ENCODE results near the gene SRRM2. TPM values are rescaled to one million over a fixed set of nuclear protein-coding genes. Genes with fewer than 3 reads are reported as not detected.

SRRM2 gene
- polyA plus RNA-seq, 3 donors: 19.0 to 1,186 (median 31.8) TPM

DNA sequence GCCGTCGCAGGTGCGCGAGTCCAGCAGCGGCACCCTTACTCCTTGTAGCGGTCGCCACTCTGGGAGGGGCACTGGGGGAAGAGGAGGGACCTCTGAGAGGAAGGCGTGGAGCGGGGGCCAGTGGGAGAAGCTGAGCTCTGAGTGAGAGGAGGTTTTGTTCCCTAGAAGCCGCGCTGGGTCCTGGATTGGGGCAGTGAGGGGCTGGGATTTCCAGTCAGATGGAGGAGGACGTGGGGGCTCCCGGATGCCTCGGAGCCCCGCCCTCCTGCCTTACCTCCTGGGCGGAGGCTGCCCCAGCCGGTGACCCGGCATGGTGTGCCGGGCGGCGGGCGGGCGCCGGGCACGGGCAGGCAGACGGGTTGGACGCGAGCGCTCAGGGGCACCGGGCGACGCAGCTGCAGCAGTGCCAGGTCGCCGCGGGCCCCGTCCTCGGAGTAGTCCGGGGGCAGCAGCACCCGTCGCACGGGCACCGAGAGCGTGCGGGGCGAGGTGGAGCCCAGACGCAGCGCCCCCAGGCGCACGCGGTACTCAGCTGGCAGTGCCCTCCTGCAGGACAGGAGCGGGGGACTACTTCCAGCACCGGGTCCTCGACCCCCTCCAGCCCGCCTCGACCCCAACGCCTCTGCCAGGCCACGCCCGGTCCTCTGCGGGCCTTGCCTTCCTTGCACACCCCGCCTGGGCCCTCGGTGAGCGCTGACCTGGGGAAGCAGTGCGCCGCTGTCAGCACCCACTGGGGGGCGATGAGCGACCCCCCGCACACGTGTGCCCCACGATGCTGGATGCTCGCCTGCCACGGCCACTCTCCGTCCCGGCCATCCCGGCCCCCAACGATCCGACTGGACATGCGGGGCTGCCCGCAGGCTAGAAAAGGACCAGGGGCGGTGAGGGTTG lies 32.9 kb downstream of the SRRM2 start:
- H2AFZ ChIP-seq (ENCODE audit: insufficient read depth, low read depth, low read length, poor library complexity, severe bottlenecking): peak overlapping the region; percentile 92
- TF ChIP-seq, protein P1, sequence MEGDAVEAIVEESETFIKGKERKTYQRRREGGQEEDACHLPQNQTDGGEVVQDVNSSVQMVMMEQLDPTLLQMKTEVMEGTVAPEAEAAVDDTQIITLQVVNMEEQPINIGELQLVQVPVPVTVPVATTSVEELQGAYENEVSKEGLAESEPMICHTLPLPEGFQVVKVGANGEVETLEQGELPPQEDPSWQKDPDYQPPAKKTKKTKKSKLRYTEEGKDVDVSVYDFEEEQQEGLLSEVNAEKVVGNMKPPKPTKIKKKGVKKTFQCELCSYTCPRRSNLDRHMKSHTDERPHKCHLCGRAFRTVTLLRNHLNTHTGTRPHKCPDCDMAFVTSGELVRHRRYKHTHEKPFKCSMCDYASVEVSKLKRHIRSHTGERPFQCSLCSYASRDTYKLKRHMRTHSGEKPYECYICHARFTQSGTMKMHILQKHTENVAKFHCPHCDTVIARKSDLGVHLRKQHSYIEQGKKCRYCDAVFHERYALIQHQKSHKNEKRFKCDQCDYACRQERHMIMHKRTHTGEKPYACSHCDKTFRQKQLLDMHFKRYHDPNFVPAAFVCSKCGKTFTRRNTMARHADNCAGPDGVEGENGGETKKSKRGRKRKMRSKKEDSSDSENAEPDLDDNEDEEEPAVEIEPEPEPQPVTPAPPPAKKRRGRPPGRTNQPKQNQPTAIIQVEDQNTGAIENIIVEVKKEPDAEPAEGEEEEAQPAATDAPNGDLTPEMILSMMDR (IDR thresholded peaks at IDR 0.05): peak; percentile 36
- 8% methylated on average over 71 of the region's 79 CpGs for WGBS (ENCODE audit: insufficient coverage)
- no peaks in the 10 kb centered on the region for H3K36me3 ChIP-seq (replicated peaks in 1 of 2; ENCODE audit: control insufficient read depth in 1 of 2, insufficient read depth in 2 of 2, low read length in 2 of 2)
- H3K4me3 ChIP-seq (replicated peaks in 1 of 3; ENCODE audit: low read depth in 2 of 3, low read length in 3 of 3): peak overlapping the region in 2 of 3 experiments; percentile 38 to 78
- peak overlapping the region; percentile 77 to 91 for H3K4me3 Mint-ChIP-seq
- H3K9me3 Mint-ChIP-seq: peaks cover 0 to 2% (median 0%) of the 10 kb centered on the region in 7 donors
- H3K27me3 ChIP-seq (ENCODE audit: control insufficient read depth in 2 of 2, insufficient read depth in 2 of 2, low read length in 2 of 2): peaks cover 6 to 43% of the 10 kb centered on the region in 2 donors
- DNase-seq: peak in 2 of 3 donors; percentile 23 to 25
- no peaks in the 10 kb centered on the region for H3K9me3 ChIP-seq (replicated peaks in 1 of 2; ENCODE audit: control insufficient read depth in 1 of 2, insufficient read depth in 1 of 2, low read length in 2 of 2)
- H3K27me3 Mint-ChIP-seq (ENCODE audit: low read depth in 3 of 3): peaks cover 33 to 68% (median 47%) of the 10 kb centered on the region in 3 donors
- intact Hi-C loops (cut with micrococcal nuclease): loop anchor here in 1 of 2 donors (5.0 kb wide), 1 partner anchor 37 kb away; no protein-coding TSS in a partner anchor
- H3K27ac ChIP-seq (ENCODE audit: low read depth in 1 of 2, low read length in 2 of 2): peak overlapping the region in 1 of 2 donors; percentile 31
- no peaks in the 10 kb centered on the region for H3K79me2 ChIP-seq (ENCODE audit: insufficient read depth, low read length)
- peaks cover 19% of the 10 kb centered on the region for H3K4me1 Mint-ChIP-seq
- H3K36me3 Mint-ChIP-seq: peaks cover 0 to 4% of the 10 kb centered on the region in 2 donors
- H3K4me1 ChIP-seq (ENCODE audit: control insufficient read depth in 1 of 2, insufficient read depth in 2 of 2, low read length in 2 of 2): peaks cover 17 to 22% of the 10 kb centered on the region in 2 donors
- peak overlapping the region; percentile 69 for H3K9ac ChIP-seq (ENCODE audit: insufficient read depth, low read length, poor library complexity, severe bottlenecking)
- peak overlapping the region; percentile 87 for H3K4me2 ChIP-seq (replicated peaks; ENCODE audit: extremely low read depth, low read length, poor library complexity, severe bottlenecking)
- no peak overlapping the region for H3K27ac Mint-ChIP-seq
- H4K20me1 ChIP-seq (ENCODE audit: insufficient read depth, low read length): no peaks in the 10 kb centered on the region

DNA sequence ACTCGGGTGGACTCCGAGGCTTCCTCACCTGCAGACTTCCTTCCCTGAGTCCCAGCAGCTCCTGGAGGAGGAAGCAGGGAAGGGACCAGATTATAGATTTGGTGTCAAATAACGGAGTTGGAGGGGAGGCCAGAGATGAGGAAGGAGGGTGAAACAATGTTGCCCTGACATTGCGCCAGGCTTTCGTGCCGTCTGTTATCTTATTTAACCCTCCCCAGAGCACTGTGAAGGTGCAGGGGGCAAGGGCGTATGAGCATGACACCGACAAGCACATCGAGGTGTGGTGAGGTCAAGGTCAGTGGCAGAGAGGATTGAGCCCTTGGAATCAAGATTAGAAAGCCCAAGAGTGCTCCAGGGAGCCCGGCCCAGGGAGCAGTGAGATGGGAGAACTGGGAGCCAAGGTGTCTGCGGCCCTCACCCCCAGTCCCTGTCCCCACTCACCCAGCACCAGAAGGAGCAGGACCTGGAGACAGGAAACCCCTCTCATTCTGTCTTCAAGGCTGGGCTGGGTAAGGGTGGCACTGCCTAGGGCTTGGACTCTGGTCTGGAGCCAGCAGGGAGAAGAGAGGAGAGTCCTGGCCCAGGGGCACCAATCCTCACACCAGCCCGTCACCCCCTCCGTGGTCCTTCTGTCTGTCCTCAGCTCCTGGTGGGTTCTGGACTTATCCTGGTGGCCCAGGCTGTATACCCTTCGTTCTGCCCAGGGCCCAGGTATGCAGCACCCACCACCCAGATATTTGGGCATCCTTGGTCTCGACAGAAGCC lies 33.8 kb downstream of the SRRM2 start:
- H3K27me3 ChIP-seq (ENCODE audit: control insufficient read depth in 2 of 2, insufficient read depth in 2 of 2, low read length in 2 of 2): peaks cover 6 to 43% of the 10 kb centered on the region in 2 donors
- H3K27ac Mint-ChIP-seq: peak overlapping the region in 1 of 7 donors; percentile 57
- 87% methylated on average over 5 of the region's 15 CpGs for WGBS (ENCODE audit: insufficient coverage)

More for the DNA sequence above, 33.8 kb downstream of the SRRM2 start:
- peak overlapping the region; percentile 53 to 85 for H3K4me3 Mint-ChIP-seq
- intact Hi-C loops (cut with micrococcal nuclease): loop anchor here (1.0 to 5.0 kb wide), 2 partner anchors 8 to 36 kb away; no protein-coding TSS in a partner anchor
- Histone ChIP-seq H3K4me2 (replicated peaks; ENCODE audit: extremely low read depth, low read length, poor library complexity, severe bottlenecking) (peak overlapping the region; percentile 87), H3K9me3 (replicated peaks in 1 of 2; ENCODE audit: control insufficient read depth in 1 of 2, insufficient read depth in 1 of 2, low read length in 2 of 2) (no peaks in the 10 kb centered on the region), H3K79me2 (ENCODE audit: insufficient read depth, low read length) (no peaks in the 10 kb centered on the region), H3K27ac (ENCODE audit: low read depth in 1 of 2, low read length in 2 of 2) (no peak overlapping the region), H3K36me3 (replicated peaks in 1 of 2; ENCODE audit: control insufficient read depth in 1 of 2, insufficient read depth in 2 of 2, low read length in 2 of 2) (no peaks in the 10 kb centered on the region), H4K20me1 (ENCODE audit: insufficient read depth, low read length) (no peaks in the 10 kb centered on the region), H3K4me3 (replicated peaks in 1 of 3; ENCODE audit: low read depth in 2 of 3, low read length in 3 of 3) (peak overlapping the region in 1 of 3 experiments; percentile 78), H2AFZ (ENCODE audit: insufficient read depth, low read depth, low read length, poor library complexity, severe bottlenecking) (no peak overlapping the region), H3K9ac (ENCODE audit: insufficient read depth, low read length, poor library complexity, severe bottlenecking) (no peak overlapping the region), H3K4me1 (ENCODE audit: control insufficient read depth in 1 of 2, insufficient read depth in 2 of 2, low read length in 2 of 2) (peaks cover 17 to 22% of the 10 kb centered on the region in 2 donors)
- no peak for DNase-seq
- peaks cover 0 to 4% of the 10 kb centered on the region in 2 donors for H3K36me3 Mint-ChIP-seq
- peaks cover 23% of the 10 kb centered on the region for H3K4me1 Mint-ChIP-seq
- peaks cover 33 to 65% (median 48%) of the 10 kb centered on the region in 3 donors for H3K27me3 Mint-ChIP-seq (ENCODE audit: low read depth in 3 of 3)
- TF ChIP-seq, protein P1 (IDR thresholded peaks at IDR 0.05): peak; percentile 1
- H3K9me3 Mint-ChIP-seq: peaks cover 0 to 2% (median 0%) of the 10 kb centered on the region in 7 donors

All from CD14-positive monocyte (primary cell).